Mesenchymal stem cell (in vitro differentiated cells and primary cell): Measurements from ENCODE around the gene MYO5B.

Source experiments
- DNase-seq: peaks from one replicate; pipeline ENCODE4 v3.0.0-alpha.2; 2013
- H2AFZ ChIP-seq: one replicate; pipeline ENCODE4 v1.6.1; 2013; ENCODE audit warnings: low read depth, mild to moderate bottlenecking, control low read depth, inconsistent platforms, low read length, moderate library complexity
- H2AK5ac ChIP-seq: 2 replicates; pipeline ENCODE4 v1.6.1; 2013; ENCODE audit warnings: low read length, moderate library complexity, mild to moderate bottlenecking, inconsistent platforms; ENCODE audit not compliant: severe bottlenecking
- H2BK120ac ChIP-seq: one replicate; pipeline ENCODE4 v1.6.1; 2013; ENCODE audit warnings: low read depth, mild to moderate bottlenecking, inconsistent platforms, low read length, moderate library complexity
- H2BK12ac ChIP-seq, 2 experiments: one replicate each; pipeline ENCODE4 v1.6.1; 2013; ENCODE audit warnings: inconsistent platforms in 2 of 2, low read length in 2 of 2, mild to moderate bottlenecking in 2 of 2, moderate library complexity in 2 of 2, control low read depth in 1 of 2
- H2BK15ac ChIP-seq: one replicate; pipeline ENCODE4 v1.6.1; 2013; ENCODE audit warnings: mild to moderate bottlenecking, low read depth, inconsistent platforms; ENCODE audit not compliant: poor library complexity, severe bottlenecking
- H2BK5ac ChIP-seq: 2 replicates; pipeline ENCODE4 v1.6.1; 2013; ENCODE audit warnings: low read depth, mild to moderate bottlenecking, low read length, control low read depth, inconsistent platforms; ENCODE audit not compliant: poor library complexity, severe bottlenecking
- H3K14ac ChIP-seq, 2 experiments: one replicate each; pipeline ENCODE4 v1.6.1; 2013; ENCODE audit warnings: inconsistent platforms in 2 of 2, low read length in 2 of 2, control low read depth in 1 of 2, mild to moderate bottlenecking in 1 of 2, moderate library complexity in 1 of 2
- H3K18ac ChIP-seq, 2 experiments: one replicate each; pipeline ENCODE4 v1.6.1; 2013; ENCODE audit warnings: inconsistent platforms in 2 of 2, low read length in 2 of 2, control low read depth in 1 of 2, low read depth in 1 of 2, mild to moderate bottlenecking in 1 of 2
- H3K23ac ChIP-seq, 2 experiments: one replicate each; pipeline ENCODE4 v1.6.1; 2013; ENCODE audit warnings: inconsistent platforms in 2 of 2, low read length in 2 of 2, mild to moderate bottlenecking in 2 of 2, moderate library complexity in 2 of 2, control low read depth in 1 of 2
- H3K27ac ChIP-seq: 2 replicates; pipeline ENCODE4 v1.5.1; 2013; ENCODE audit warnings: mild to moderate bottlenecking, moderate library complexity, low read length, control low read depth, inconsistent platforms; ENCODE audit not compliant: poor library complexity, severe bottlenecking
- H3K27me3 ChIP-seq, 2 experiments: 2 replicates each; pipeline versions ENCODE4 v1.6.1 to v1.7.0; 2013; ENCODE audit warnings: low read length in 2 of 2, mild to moderate bottlenecking in 2 of 2, moderate library complexity in 2 of 2, control low read depth in 1 of 2, inconsistent platforms in 1 of 2; ENCODE audit not compliant: control insufficient read depth in 1 of 2, insufficient read depth in 1 of 2
- H3K36me3 ChIP-seq, 2 experiments: 2 replicates each; pipeline versions ENCODE4 v1.6.1 to v1.7.0; 2013; ENCODE audit warnings: low read length in 2 of 2, control low read depth in 1 of 2, inconsistent platforms in 1 of 2, low read depth in 1 of 2, mild to moderate bottlenecking in 1 of 2; ENCODE audit not compliant: insufficient read depth in 2 of 2, control insufficient read depth in 1 of 2
- H3K4ac ChIP-seq, 2 experiments: one replicate each; pipeline ENCODE4 v1.6.1; 2013; ENCODE audit warnings: inconsistent platforms in 2 of 2, low read length in 2 of 2, mild to moderate bottlenecking in 2 of 2, moderate library complexity in 2 of 2, control low read depth in 1 of 2, low read depth in 1 of 2
- H3K4me1 ChIP-seq: 2 replicates; pipeline ENCODE4 v1.6.1; 2013; ENCODE audit warnings: low read depth, low read length, control low read depth; ENCODE audit not compliant: control insufficient read depth, insufficient read depth
- H3K4me2 ChIP-seq: 2 replicates; pipeline ENCODE4 v1.6.1; 2013; ENCODE audit warnings: low read length, mild to moderate bottlenecking, inconsistent platforms; ENCODE audit not compliant: poor library complexity, severe bottlenecking
- H3K4me3 ChIP-seq, 2 experiments: 2 replicates each; pipeline versions ENCODE4 v1.5.1 to v1.7.0; 2013; ENCODE audit warnings: low read length in 2 of 2, mild to moderate bottlenecking in 2 of 2, control low read depth in 1 of 2, low read depth in 1 of 2; ENCODE audit not compliant: insufficient read depth in 1 of 2
- H3K79me1 ChIP-seq: replicated peaks from 2 replicates; pipeline ENCODE4 v1.6.1; 2013; ENCODE audit warnings: mild to moderate bottlenecking, control low read depth, low read length, inconsistent platforms; ENCODE audit not compliant: poor library complexity, severe bottlenecking
- H3K9ac ChIP-seq: 2 replicates; pipeline ENCODE4 v1.7.0; 2013; ENCODE audit warnings: mild to moderate bottlenecking, low read length, moderate library complexity
- H3K9me3 ChIP-seq: 2 replicates; pipeline ENCODE4 v1.7.0; 2013; ENCODE audit warnings: mild to moderate bottlenecking, low read length; ENCODE audit not compliant: control insufficient read depth
- H4K8ac ChIP-seq: one replicate; pipeline ENCODE4 v1.6.1; 2013; ENCODE audit warnings: inconsistent platforms, mild to moderate bottlenecking, low read length, moderate library complexity
- H4K91ac ChIP-seq: one replicate; pipeline ENCODE4 v1.6.1; 2013; ENCODE audit warnings: mild to moderate bottlenecking, low read length, inconsistent platforms
- WGBS: methylation state at CpG from one replicate; pipeline ENCODE4 v1.1.7; 2013; ENCODE audit warnings: mixed read lengths; 5-methylcytosine and 5-hydroxymethylcytosine counted together

Gene MYO5B

GRCh38 chr18:49907346-49907929 is 287.5 kb downstream of the MYO5B start:
- H3K23ac ChIP-seq = no peak overlapping the region
- no peak for DNase-seq
- H3K36me3 ChIP-seq = no peaks in the 10 kb centered on the region
- H3K4me2 ChIP-seq = no peak overlapping the region
- H3K27me3 ChIP-seq = peaks cover 17 to 36% of the 10 kb centered on the region in 2 experiments
- no peak overlapping the region for H3K18ac ChIP-seq
- no peak overlapping the region for H3K14ac ChIP-seq
- 67% methylated on average over 3 of the region's 3 CpGs for WGBS
- H4K91ac ChIP-seq = no peak overlapping the region
- H3K4ac ChIP-seq = no peak overlapping the region
- no peak overlapping the region for H3K27ac ChIP-seq
- no peak overlapping the region for H2AFZ ChIP-seq
- no peaks in the 10 kb centered on the region for H3K9me3 ChIP-seq
- H3K4me3 ChIP-seq = no peak overlapping the region
- no peak overlapping the region for H2BK5ac ChIP-seq
- H3K9ac ChIP-seq = no peak overlapping the region
- H2AK5ac ChIP-seq = no peak overlapping the region
- no peak overlapping the region for H2BK12ac ChIP-seq
- H4K8ac ChIP-seq = no peak overlapping the region
- H3K4me1 ChIP-seq = peaks cover 3% of the 10 kb centered on the region
- no peak overlapping the region for H2BK120ac ChIP-seq
- no peaks in the 10 kb centered on the region for H3K79me1 ChIP-seq
- H2BK15ac ChIP-seq = no peak overlapping the region

- Histone ChIP-seq H3K14ac (no peak overlapping the region), H3K27ac (no peak overlapping the region), H3K9me3 (no peaks in the 10 kb centered on the region), H3K18ac (no peak overlapping the region), H2BK12ac (no peak overlapping the region), H3K23ac (no peak overlapping the region), H3K9ac (no peak overlapping the region), H3K79me1 (no peaks in the 10 kb centered on the region), H2BK5ac (no peak overlapping the region), H2AK5ac (no peak overlapping the region), H3K4ac (no peak overlapping the region), H4K91ac (no peak overlapping the region), H3K4me1 (peaks cover 3% of the 10 kb centered on the region), H3K4me3 (no peak overlapping the region), H2BK120ac (no peak overlapping the region), H2AFZ (no peak overlapping the region), H3K4me2 (no peak overlapping the region), H3K36me3 (no peaks in the 10 kb centered on the region), H3K27me3 (peaks cover 17 to 36% of the 10 kb centered on the region in 2 experiments), H4K8ac (no peak overlapping the region), H2BK15ac (no peak overlapping the region)
- no peak for DNase-seq
- WGBS = 45% methylated on average over 5 of the region's 5 CpGs
Measured at GRCh38 chr18:49905771-49906170, 289.2 kb downstream of the MYO5B start.

- Histone ChIP-seq H2BK15ac (no peak overlapping the region), H3K27ac (no peak overlapping the region), H3K14ac (no peak overlapping the region), H3K36me3 (no peaks in the 10 kb centered on the region), H3K4me3 (no peak overlapping the region), H3K4me1 (peaks cover 5% of the 10 kb centered on the region), H2BK5ac (no peak overlapping the region), H3K23ac (no peak overlapping the region), H3K79me1 (no peaks in the 10 kb centered on the region), H2AK5ac (no peak overlapping the region), H4K91ac (no peak overlapping the region), H3K4ac (no peak overlapping the region), H2BK120ac (no peak overlapping the region), H2BK12ac (no peak overlapping the region), H4K8ac (no peak overlapping the region), H3K9me3 (no peaks in the 10 kb centered on the region), H3K9ac (no peak overlapping the region), H2AFZ (no peak overlapping the region), H3K18ac (no peak overlapping the region), H3K27me3 (peaks cover 17 to 36% of the 10 kb centered on the region in 2 experiments), H3K4me2 (no peak overlapping the region)
- no peak for DNase-seq
- WGBS = 38% methylated on average over 3 of the region's 4 CpGs
Measured at GRCh38 chr18:49904871-49905555, 289.9 kb downstream of the MYO5B start.

GRCh38 chr18:49901862-49902340 is 293.0 kb downstream of the MYO5B start:
- no peak overlapping the region for H2AK5ac ChIP-seq
- no peak overlapping the region for H3K27ac ChIP-seq
- H2BK5ac ChIP-seq = no peak overlapping the region
- peaks cover 6 to 14% of the 10 kb centered on the region in 2 experiments for H3K27me3 ChIP-seq
- no peak overlapping the region for H3K4ac ChIP-seq
- H2BK15ac ChIP-seq = no peak overlapping the region
- no peak overlapping the region for H2BK12ac ChIP-seq
- no peak overlapping the region for H3K9ac ChIP-seq
- H3K18ac ChIP-seq = no peak overlapping the region
- H4K91ac ChIP-seq = no peak overlapping the region
- no peak overlapping the region for H3K4me2 ChIP-seq
- H3K9me3 ChIP-seq = no peaks in the 10 kb centered on the region
- no peak overlapping the region for H3K4me3 ChIP-seq
- WGBS = 82% methylated on average over 6 of the region's 6 CpGs
- no peak overlapping the region for H3K14ac ChIP-seq
- H2AFZ ChIP-seq = no peak overlapping the region
- no peak overlapping the region for H4K8ac ChIP-seq
- H3K4me1 ChIP-seq = peaks cover 5% of the 10 kb centered on the region
- DNase-seq = no peak
- no peaks in the 10 kb centered on the region for H3K36me3 ChIP-seq
- H3K79me1 ChIP-seq = no peaks in the 10 kb centered on the region
- no peak overlapping the region for H3K23ac ChIP-seq
- no peak overlapping the region for H2BK120ac ChIP-seq
